IMR-90 (cell line): ENCODE data around the gene ARRDC1. TPM values are rescaled to one million over a fixed set of nuclear protein-coding genes. Genes with fewer than 3 reads are reported as not detected.
A peak's percentile ranks its signal among the peaks of the same experiment; 100 is the strongest.

ENCODE experiments used
- ATAC-seq: fragments of 200-7000 bp; cut with Tn5 transposase; 2 replicates; pipeline ENCODE4 v1.9.1; 2020; ENCODE audit warnings: low read depth, mild to moderate bottlenecking, moderate library complexity
- Bru-seq: library from RNA; stranded (reverse); fragments of 400-500 nt; gene quantifications from one replicate; lab custom pipeline; 2021; lab: Mats Ljungman, UMichigan
- BruChase-seq, 2 experiments: library from RNA; stranded (reverse); fragments of 400-500 nt; gene quantifications; one replicate each; lab custom pipeline; 2021; lab: Mats Ljungman, UMichigan
- BruUV-seq: library from RNA; stranded (reverse); fragments of 400-500 nt; replicated peaks from 2 replicates; lab custom pipeline; 2021; lab: Mats Ljungman, UMichigan
- CTCF ChIA-PET: fragments of 300-600 bp; formaldehyde crosslinking; extraction: SDS; loops from one replicate; lab custom pipeline; 2021; ENCODE audit warnings: antibody characterized with exemption; lab: Yijun Ruan, JAX
- POLR2A ChIA-PET: fragments of 300-600 bp; sonication (Branson Sonifier 250); formaldehyde crosslinking; loops from one replicate; lab custom pipeline; 2022; ENCODE audit warnings: antibody characterized with exemption; ENCODE audit not compliant: unreplicated experiment; lab: Charles Lee
- DNase-seq: peaks from one replicate; pipeline ENCODE4 v3.0.0; 2013
- H2AFZ ChIP-seq: replicated peaks from 2 replicates; pipeline ENCODE3; 2013; ENCODE audit warnings: low read length, mild to moderate bottlenecking; ENCODE audit not compliant: poor library complexity
- H2AK5ac ChIP-seq: 2 replicates; pipeline ENCODE4 v1.6.1; 2013; ENCODE audit warnings: low read depth, low read length, inconsistent platforms
- H2AK9ac ChIP-seq: replicated peaks from 2 replicates; pipeline ENCODE3; 2013; ENCODE audit warnings: mild to moderate bottlenecking, low read depth, low read length, moderate library complexity; ENCODE audit not compliant: poor library complexity
- H2BK120ac ChIP-seq: 2 replicates; pipeline ENCODE4 v1.6.1; 2013; ENCODE audit warnings: low read depth, low read length, inconsistent platforms
- H2BK15ac ChIP-seq: 3 replicates; pipeline ENCODE4 v1.6.1; 2013; ENCODE audit warnings: low read depth, low read length, inconsistent platforms
- H2BK20ac ChIP-seq: 2 replicates; pipeline ENCODE4 v1.6.1; 2013; ENCODE audit warnings: low read depth, mild to moderate bottlenecking, inconsistent platforms, low read length, moderate library complexity
- H2BK5ac ChIP-seq: 2 replicates; pipeline ENCODE4 v1.6.1; 2013; ENCODE audit warnings: mild to moderate bottlenecking, low read depth, low read length, inconsistent platforms; ENCODE audit not compliant: poor library complexity, severe bottlenecking
- H3K14ac ChIP-seq: replicated peaks from 2 replicates; pipeline ENCODE4 v1.6.1; 2013; ENCODE audit warnings: low read depth, low read length, inconsistent platforms
- H3K18ac ChIP-seq: 2 replicates; pipeline ENCODE4 v1.6.1; 2013; ENCODE audit warnings: low read depth, low read length, control low read depth
- H3K23ac ChIP-seq: 2 replicates; pipeline ENCODE4 v1.6.1; 2013; ENCODE audit warnings: low read depth, low read length, inconsistent platforms
- H3K27ac ChIP-seq: 2 replicates; pipeline ENCODE4 v1.5.1; 2013; ENCODE audit warnings: mild to moderate bottlenecking, control low read depth, low read length; ENCODE audit not compliant: insufficient read depth
- H3K27me3 ChIP-seq: 2 replicates; pipeline ENCODE4 v1.6.1; 2013; ENCODE audit warnings: low read length; ENCODE audit not compliant: control insufficient read depth, insufficient read depth
- H3K36me3 ChIP-seq: 2 replicates; pipeline ENCODE4 v1.6.1; 2013; ENCODE audit warnings: low read length, mixed read lengths; ENCODE audit not compliant: control insufficient read depth, insufficient read depth
- H3K4ac ChIP-seq: 2 replicates; pipeline ENCODE4 v1.6.1; 2013; ENCODE audit warnings: low read depth, low read length, inconsistent platforms
- H3K4me1 ChIP-seq: 2 replicates; pipeline ENCODE4 v1.6.1; 2013; ENCODE audit warnings: low read length, mixed read lengths; ENCODE audit not compliant: control insufficient read depth, insufficient read depth
- H3K4me2 ChIP-seq: 2 replicates; pipeline ENCODE4 v1.6.1; 2013; ENCODE audit warnings: low read depth, mild to moderate bottlenecking, control low read depth, low read length, moderate library complexity
- H3K4me3 ChIP-seq: 2 replicates; pipeline ENCODE4 v1.5.1; 2013; ENCODE audit warnings: low read depth, mild to moderate bottlenecking, control low read depth, low read length, moderate library complexity; ENCODE audit not compliant: insufficient read depth
- H3K56ac ChIP-seq: 2 replicates; pipeline ENCODE4 v1.6.1; 2013; ENCODE audit warnings: low read length, inconsistent platforms; ENCODE audit not compliant: insufficient read depth; ENCODE audit errors: extremely low read depth
- H3K79me1 ChIP-seq, 2 experiments: 2 replicates each; pipeline ENCODE4 v1.6.1; 2013; ENCODE audit warnings: low read length in 2 of 2, inconsistent platforms in 1 of 2, low read depth in 1 of 2
- H3K9ac ChIP-seq: 2 replicates; pipeline ENCODE4 v1.6.1; 2013; ENCODE audit warnings: low read depth, low read length, control low read depth
- H3K9me1 ChIP-seq: 2 replicates; pipeline ENCODE4 v1.6.1; 2013; ENCODE audit warnings: low read length, inconsistent platforms; ENCODE audit not compliant: insufficient read depth
- H3K9me3 ChIP-seq: 2 replicates; pipeline ENCODE4 v1.6.1; 2013; ENCODE audit warnings: low read length; ENCODE audit not compliant: control insufficient read depth, insufficient read depth
- H4K20me1 ChIP-seq: 2 replicates; pipeline ENCODE4 v1.6.1; 2013; ENCODE audit warnings: low read length, inconsistent platforms; ENCODE audit not compliant: insufficient read depth
- H4K5ac ChIP-seq: 2 replicates; pipeline ENCODE4 v1.6.1; 2013; ENCODE audit warnings: mild to moderate bottlenecking, low read depth, low read length, control low read depth
- H4K8ac ChIP-seq, 2 experiments: 2 replicates each; pipeline ENCODE4 v1.6.1; 2013; ENCODE audit warnings: low read depth in 2 of 2, low read length in 2 of 2, control low read depth in 1 of 2, inconsistent platforms in 1 of 2
- H4K91ac ChIP-seq: 2 replicates; pipeline ENCODE4 v1.6.1; 2013; ENCODE audit warnings: low read depth, low read length, inconsistent platforms; ENCODE audit not compliant: insufficient read depth
- BHLHE40 ChIP-seq: fragments of 150-350 bp; IDR thresholded peaks from 2 replicates; pipeline ENCODE4 v1.6.1; 2016; ENCODE audit warnings: mild to moderate bottlenecking, low read depth, low read length
- CEBPB ChIP-seq: IDR thresholded peaks from 2 replicates; pipeline ENCODE4 v1.6.1; 2012; ENCODE audit warnings: low read depth, low read length, improper control_type of control experiment
- MAZ ChIP-seq: IDR thresholded peaks from 2 replicates; pipeline ENCODE4 v1.6.1; 2012; ENCODE audit warnings: low read depth, mild to moderate bottlenecking, low read length, improper control_type of control experiment, moderate library complexity, borderline replicate concordance
- POLR2A ChIP-seq: IDR thresholded peaks from 2 replicates; pipeline ENCODE4 v1.6.1; 2012; ENCODE audit warnings: mild to moderate bottlenecking, low read depth, low read length
- SMC3 ChIP-seq: fragments of 150-350 bp; IDR thresholded peaks from 2 replicates; pipeline ENCODE4 v1.6.1; 2016; ENCODE audit warnings: low read depth, mild to moderate bottlenecking, antibody characterized with exemption, low read length, moderate library complexity
- WGBS, 2 experiments: methylation state at CpG; one replicate each; pipeline versions ENCODE4 v1.1.5 to v1.1.7; 2013; ENCODE audit warnings: missing lambda C conversion rate in 2 of 2; ENCODE audit not compliant: insufficient read length in 1 of 2; ENCODE audit errors: extremely low coverage in 2 of 2; 5-methylcytosine and 5-hydroxymethylcytosine counted together
- dilution Hi-C: fragments of 300-500 bp; cut with HindIII; formaldehyde crosslinking; loops from one replicate; pipeline ENCODE4 v1.14.3; 2018; ENCODE audit warnings: low sequenced_read_pairs; ENCODE audit not compliant: unreplicated experiment
- in situ Hi-C: fragments of 300-500 bp; cut with MboI; formaldehyde crosslinking; loops from 3 replicates; pipeline ENCODE4 v1.14.3; 2019; ENCODE audit warnings: low sequenced_read_pairs, inconsistent platforms, mixed read lengths
- intact Hi-C: fragments of 100-400 bp; cut with micrococcal nuclease; formaldehyde crosslinking; loops from 2 replicates; pipeline ENCODE4 v1.10.0; 2022
- long read RNA-seq: library from polyadenylated mRNA; unstranded; transcript quantifications from one replicate; pipeline ENCODE4 v2.0.0, GENCODE V29; 2021; ENCODE audit not compliant: unreplicated experiment
- polyA plus RNA-seq, 3 experiments: library from polyadenylated mRNA; depleted of rRNA; stranded (reverse); fragments of >200 nt; gene quantifications; 2 replicates each; pipeline ENCODE4 v1.2.3, GENCODE V29; 2012; ENCODE audit warnings: low replicate concordance in 1 of 3
- total RNA-seq: library from RNA; depleted of rRNA; stranded (reverse); fragments of >200 nt; gene quantifications from 2 replicates; pipeline ENCODE4 v1.2.3, GENCODE V29; 2012; rRNA removed

Gene ARRDC1
- total RNA-seq = 7.7 and 7.8 TPM in 2 replicates
- polyA plus RNA-seq (2012; rRNA removed) = 37.8 and 41.4 TPM in 2 replicates
- polyA plus RNA-seq (2012; cell fraction: cytosol; rRNA removed) = 19.6 and 40.1 TPM in 2 replicates
- polyA plus RNA-seq (2012; cell fraction: nucleus; rRNA removed; ENCODE audit: low replicate concordance) = 177 and 484 TPM in 2 replicates
- percentile 59 among the genes with signal in this experiment for Bru-seq, nascent RNA
- BruChase-seq, experiment 1, labeled RNA remaining after a 6-hour chase = percentile 79 among the genes with signal in this experiment
- BruChase-seq, experiment 2, labeled RNA remaining after a 2-hour chase = percentile 65 among the genes with signal in this experiment
- long read RNA-seq, transcript ARRDC1-201 (8 exons, 1,586 nt) = major isoform, 9 of 23 reads
- long read RNA-seq, partial matches to known transcripts = 9 of 23 reads
- long read RNA-seq, other reads (novel, unspliced or antisense) = 5 of 23 reads

- WGBS, 2 experiments = 0% methylated on average over 26 of the region's 111 CpGs; no CpG with 5 or more reads in 1 of the 2 experiments
- peak within 1 kb of the TSS; percentile 70; the same call in 1 of the 2 replicates for H4K91ac ChIP-seq
- no peaks in the 10 kb centered on the region for H3K36me3 ChIP-seq
- intact Hi-C loops = no loop called here
- peak within 1 kb of the TSS; percentile 92 for H2AK9ac ChIP-seq
- BruUV-seq = no TSS peak
- DNase-seq = peak; percentile 85
- no peak within 1 kb of the TSS; the same call in 1 of the 2 replicates for H3K18ac ChIP-seq
- peak within 1 kb of the TSS; percentile 84 for H3K4me3 ChIP-seq
- H3K14ac ChIP-seq = peak within 1 kb of the TSS; percentile 41; the same call in 1 of the 2 replicates
- no peaks in the 10 kb centered on the region for H3K9me1 ChIP-seq
- peak within 1 kb of the TSS; percentile 49; the same call in 1 of the 2 replicates for H3K23ac ChIP-seq
- no peak within 1 kb of the TSS for H3K56ac ChIP-seq
- H4K20me1 ChIP-seq = peaks cover 19% of the 10 kb centered on the region
- peak; percentile 84 for ATAC-seq
- peaks cover 15% of the 10 kb centered on the region for H3K4me1 ChIP-seq
- peak within 1 kb of the TSS; percentile 48 for H2BK5ac ChIP-seq
- H4K5ac ChIP-seq = no peak within 1 kb of the TSS
- H3K27me3 ChIP-seq = peaks cover 5% of the 10 kb centered on the region; the same call in 1 of the 2 replicates
- H2AFZ ChIP-seq = peak within 1 kb of the TSS; percentile 96
- H3K4ac ChIP-seq = peak within 1 kb of the TSS; percentile 72; the same call in 1 of the 2 replicates
- peak within 1 kb of the TSS; percentile 88 for H3K4me2 ChIP-seq
- H2BK15ac ChIP-seq = no peak within 1 kb of the TSS
- H2AK5ac ChIP-seq = no peak within 1 kb of the TSS
- H2BK20ac ChIP-seq = no peak within 1 kb of the TSS
- peaks cover 6 to 31% of the 10 kb centered on the region in 2 experiments; a peak in 3 of 4 replicates for H3K79me1 ChIP-seq
- TF ChIP-seq BHLHE40 (peak; percentile 66; the same call in 1 of the 2 replicates), CEBPB (no peak), SMC3 (no peak), MAZ (peak; percentile 48; the same call in 1 of the 2 replicates), POLR2A (peak; percentile 49; the same call in 1 of the 2 replicates)
- in situ Hi-C loops = no loop called here
- POLR2A ChIA-PET = interaction anchor here (1.0 kb wide), 1 partner anchor 15 kb away, joined by 3 read pairs; the partner anchor contains the start of gene ZMYND19
- peak within 1 kb of the TSS; percentile 80 for H3K9ac ChIP-seq
- peak within 1 kb of the TSS; percentile 39 to 75; a peak in 1 of 4 replicates for H4K8ac ChIP-seq
- H2BK120ac ChIP-seq = 0 out of 2 replicates have a peak within 1 kb of the TSS, but pooled peaks have one; percentile 23
- H3K9me3 ChIP-seq = no peaks in the 10 kb centered on the region
- dilution Hi-C loops = no loop called here
- CTCF ChIA-PET = interaction anchor here (0.5 kb wide), 2 partner anchors 39 to 318 kb away, joined by 3 to 7 read pairs; no protein-coding TSS in a partner anchor
- peak within 1 kb of the TSS; percentile 54; the same call in 1 of the 2 replicates for H3K27ac ChIP-seq
Observed at GRCh38 chr9:137605121-137606004, at the start of gene ARRDC1. Gene ARRDC1 (plus strand): TSS chr9:137605686. CDS start chr9:137605718, 32 bp downstream.
